ENCODE measurements around the gene FAM117B.
"Not testable (repeated sequence)": the region's sequence is repeated elsewhere in the genome, so short reads cannot be mapped to it uniquely, and the experiment has no call there.

The FAM117B gene

GRCh38 chr2:202652119-202652518, 17.4 kb downstream of the FAM117B start:
- no peak overlapping the region for H3K4me3 ChIP-seq (ENCODE audit: control insufficient read depth, low read depth, low read length)
- DNase-seq (ENCODE audit: low read depth), result no peak
- TF ChIP-seq CTCF (IDR thresholded peaks at IDR 0.05; ENCODE audit: control insufficient read depth, insufficient read depth, low read depth, low read length, missing control alignments), result no peak

- H3K4me3 ChIP-seq (ENCODE audit: control insufficient read depth, low read depth, low read length), result no peak overlapping the region
- no peak for TF ChIP-seq CTCF (IDR thresholded peaks at IDR 0.05; ENCODE audit: control insufficient read depth, insufficient read depth, low read depth, low read length, missing control alignments)
- no peak for DNase-seq (ENCODE audit: low read depth)
Measured at GRCh38 chr2:202653890-202654289, 19.1 kb downstream of the FAM117B start.

- H3K4me3 ChIP-seq (ENCODE audit: control insufficient read depth, low read depth, low read length), result no peak overlapping the region
- no peak for DNase-seq (ENCODE audit: low read depth)
- no peak for TF ChIP-seq CTCF (IDR thresholded peaks at IDR 0.05; ENCODE audit: control insufficient read depth, insufficient read depth, low read depth, low read length, missing control alignments)
Measured at GRCh38 chr2:202657876-202658275, 23.1 kb downstream of the FAM117B start.

GRCh38 chr2:202660796-202661195, 26.0 kb downstream of the FAM117B start:
- TF ChIP-seq CTCF (IDR thresholded peaks at IDR 0.05; ENCODE audit: control insufficient read depth, insufficient read depth, low read depth, low read length, missing control alignments), result no peak
- no peak overlapping the region for H3K4me3 ChIP-seq (ENCODE audit: control insufficient read depth, low read depth, low read length)
- no peak for DNase-seq (ENCODE audit: low read depth)

- H3K4me3 ChIP-seq (ENCODE audit: control insufficient read depth, low read depth, low read length), result no peak overlapping the region
- TF ChIP-seq CTCF (IDR thresholded peaks at IDR 0.05; ENCODE audit: control insufficient read depth, insufficient read depth, low read depth, low read length, missing control alignments), result no peak
- no peak for DNase-seq (ENCODE audit: low read depth)
Measured at GRCh38 chr2:202669841-202670240, 35.1 kb downstream of the FAM117B start.

- TF ChIP-seq CTCF (IDR thresholded peaks at IDR 0.05; ENCODE audit: control insufficient read depth, insufficient read depth, low read depth, low read length, missing control alignments), result no peak
- no peak for DNase-seq (ENCODE audit: low read depth)
Measured at GRCh38 chr2:202671317-202672035, 36.7 kb downstream of the FAM117B start.

GRCh38 chr2:202675097-202675496, 40.3 kb downstream of the FAM117B start:
- not testable (repeated sequence) for H3K4me3 ChIP-seq (ENCODE audit: control insufficient read depth, low read depth, low read length); DNase-seq (ENCODE audit: low read depth)

More at GRCh38 chr2:202671317-202672035, 36.7 kb downstream of the FAM117B start:
- no peak overlapping the region for H3K4me3 ChIP-seq (ENCODE audit: control insufficient read depth, low read depth, low read length)

All from AG09309 (cell line).